Activated naive CD8-positive, alpha-beta T cell treated with anti-CD3 and anti-CD28 coated beads, Interleukin-2, amount 10 ng/mL, durations not matched to agents 7 days and 5 days (primary cell): Measurements from ENCODE around the gene PTK7. TPM values are rescaled to one million over a fixed set of nuclear protein-coding genes. Genes with fewer than 3 reads are reported as not detected.

ENCODE experiments used
- ATAC-seq: fragments of 150-1000 bp; cut with Tn5 transposase; one replicate; pipeline ENCODE4 v1.10.0; 2021; ENCODE audit warnings: low read depth, moderate library complexity
- POLR2A ChIA-PET: fragments of 350-600 bp; sonication (Branson Sonifier 250); formaldehyde crosslinking; loops from one replicate; lab custom pipeline; 2021; ENCODE audit warnings: antibody characterized with exemption; lab: Charles Lee
- DNase-seq: peaks from one replicate; pipeline ENCODE4 v3.0.0; 2021
- H3K27ac Mint-ChIP-seq: one replicate; pipeline ENCODE4 v1.8.0; 2022; ENCODE audit warnings: mild to moderate bottlenecking, mixed read lengths
- H3K27me3 Mint-ChIP-seq: one replicate; pipeline ENCODE4 v1.8.0; 2022; ENCODE audit warnings: mild to moderate bottlenecking, moderate library complexity, mixed read lengths
- H3K36me3 Mint-ChIP-seq: one replicate; pipeline ENCODE4 v1.8.0; 2021; ENCODE audit warnings: mild to moderate bottlenecking, mixed read lengths
- H3K4me1 Mint-ChIP-seq: one replicate; pipeline ENCODE4 v1.8.0; 2021; ENCODE audit warnings: mixed read lengths
- H3K4me3 Mint-ChIP-seq: one replicate; pipeline ENCODE4 v1.8.0; 2022; ENCODE audit warnings: mild to moderate bottlenecking, moderate library complexity, mixed read lengths
- H3K9me3 Mint-ChIP-seq: one replicate; pipeline ENCODE4 v1.8.0; 2021; ENCODE audit warnings: mixed read lengths
- total RNA-seq, 2 experiments: library from RNA; stranded (reverse); gene quantifications; one replicate each; pipeline ENCODE4 v1.2.3, GENCODE V29; 2021

The PTK7 gene
- total RNA-seq, 2 experiments from 2014 or later, result 1.4 to 1.9 TPM

DNA sequence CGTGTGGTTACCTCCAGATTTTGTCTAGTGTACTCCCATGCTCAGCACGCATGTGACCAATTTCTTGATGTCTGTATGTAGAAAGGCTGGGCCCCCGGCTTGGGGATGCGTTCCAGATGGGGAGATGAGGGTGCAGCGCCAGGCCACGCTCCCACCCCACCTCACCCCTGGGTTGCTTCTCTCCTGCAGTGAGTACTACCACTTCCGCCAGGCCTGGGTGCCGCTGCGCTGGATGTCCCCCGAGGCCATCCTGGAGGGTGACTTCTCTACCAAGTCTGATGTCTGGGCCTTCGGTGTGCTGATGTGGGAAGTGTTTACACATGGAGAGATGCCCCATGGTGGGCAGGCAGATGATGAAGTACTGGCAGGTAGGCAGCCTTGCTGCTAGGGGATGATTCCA is 83.5 kb downstream of the PTK7 start:
- no peaks in the 10 kb centered on the region for H3K36me3 Mint-ChIP-seq
- DNase-seq (no peak), ATAC-seq (no peak)
- H3K9me3 Mint-ChIP-seq, result no peaks in the 10 kb centered on the region
- POLR2A ChIA-PET, result no interaction called here
- no peaks in the 10 kb centered on the region for H3K4me1 Mint-ChIP-seq
- peaks cover 3% of the 10 kb centered on the region for H3K27me3 Mint-ChIP-seq
- H3K4me3 Mint-ChIP-seq, result no peak overlapping the region
- no peak overlapping the region for H3K27ac Mint-ChIP-seq

DNA sequence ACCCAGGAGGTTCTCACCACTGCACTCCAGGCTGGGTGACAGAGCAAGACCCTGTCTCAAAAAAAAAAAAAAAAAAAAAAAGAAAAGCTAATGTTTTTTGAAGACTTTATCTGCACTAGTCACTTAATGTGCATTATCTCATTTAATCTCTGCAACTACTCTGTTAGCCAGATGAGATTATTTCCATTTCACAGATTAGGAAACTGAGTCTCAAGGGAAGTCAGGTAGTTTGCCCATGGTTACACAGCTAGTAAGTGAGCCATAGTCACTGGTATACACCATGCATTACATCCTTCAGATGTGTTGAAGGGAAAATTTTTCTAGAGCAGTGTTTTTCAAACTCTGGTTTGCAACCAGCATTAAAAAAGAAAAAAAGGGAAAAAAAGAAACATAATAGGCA is 87.8 kb downstream of the PTK7 start:
- Mint-ChIP-seq H3K9me3 (no peaks in the 10 kb centered on the region), H3K4me1 (no peaks in the 10 kb centered on the region), H3K27me3 (peaks cover 3% of the 10 kb centered on the region), H3K36me3 (no peaks in the 10 kb centered on the region), H3K4me3 (no peak overlapping the region), H3K27ac (no peak overlapping the region)
- POLR2A ChIA-PET, result interaction anchor here (0.7 kb wide), 1 partner anchor 234 kb away, joined by 3 read pairs; no protein-coding TSS in a partner anchor
- ATAC-seq (no peak), DNase-seq (no peak)

DNA sequence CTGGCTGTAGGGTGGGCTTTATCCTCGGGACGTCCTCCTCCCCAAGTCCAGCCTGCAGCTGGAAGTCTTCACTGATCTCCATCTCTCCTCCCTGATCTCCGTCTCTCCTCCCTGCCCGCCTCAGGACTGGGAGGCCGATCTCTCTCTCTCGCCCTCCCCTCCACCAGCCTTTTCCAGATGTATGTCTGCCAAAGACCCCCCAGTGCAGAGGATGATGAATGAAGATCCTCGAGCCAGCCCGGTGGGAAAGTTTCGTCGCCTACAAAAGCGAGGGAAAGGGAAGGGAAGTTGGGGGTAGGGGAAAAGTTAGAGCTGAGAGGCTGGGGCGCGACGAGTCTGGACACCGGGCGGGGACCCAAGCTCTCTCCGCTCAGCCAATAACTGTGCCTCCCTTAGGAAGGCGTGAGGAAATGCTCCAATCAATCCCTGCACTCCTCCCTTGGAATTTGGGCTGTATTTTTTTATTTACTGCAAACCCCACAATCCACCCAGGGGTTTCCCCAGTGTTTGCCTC is 94.4 kb downstream of the PTK7 start:
- peaks cover 5% of the 10 kb centered on the region for H3K27me3 Mint-ChIP-seq
- no peaks in the 10 kb centered on the region for H3K9me3 Mint-ChIP-seq
- H3K27ac Mint-ChIP-seq, result peak overlapping the region; percentile 98
- H3K36me3 Mint-ChIP-seq, result peaks cover 7% of the 10 kb centered on the region
- POLR2A ChIA-PET, result interaction anchor here (0.7 to 4.3 kb wide), 4 partner anchors 12 to 291 kb away, joined by 3 to 22 read pairs (median 4); partner anchors contain the start of genes CUL9, KLC4, MRPL2 and RPL7L1
- no peak for ATAC-seq
- H3K4me3 Mint-ChIP-seq, result peak overlapping the region; percentile 98
- H3K4me1 Mint-ChIP-seq, result peaks cover 31% of the 10 kb centered on the region
- peak; percentile 44 for DNase-seq

DNA sequence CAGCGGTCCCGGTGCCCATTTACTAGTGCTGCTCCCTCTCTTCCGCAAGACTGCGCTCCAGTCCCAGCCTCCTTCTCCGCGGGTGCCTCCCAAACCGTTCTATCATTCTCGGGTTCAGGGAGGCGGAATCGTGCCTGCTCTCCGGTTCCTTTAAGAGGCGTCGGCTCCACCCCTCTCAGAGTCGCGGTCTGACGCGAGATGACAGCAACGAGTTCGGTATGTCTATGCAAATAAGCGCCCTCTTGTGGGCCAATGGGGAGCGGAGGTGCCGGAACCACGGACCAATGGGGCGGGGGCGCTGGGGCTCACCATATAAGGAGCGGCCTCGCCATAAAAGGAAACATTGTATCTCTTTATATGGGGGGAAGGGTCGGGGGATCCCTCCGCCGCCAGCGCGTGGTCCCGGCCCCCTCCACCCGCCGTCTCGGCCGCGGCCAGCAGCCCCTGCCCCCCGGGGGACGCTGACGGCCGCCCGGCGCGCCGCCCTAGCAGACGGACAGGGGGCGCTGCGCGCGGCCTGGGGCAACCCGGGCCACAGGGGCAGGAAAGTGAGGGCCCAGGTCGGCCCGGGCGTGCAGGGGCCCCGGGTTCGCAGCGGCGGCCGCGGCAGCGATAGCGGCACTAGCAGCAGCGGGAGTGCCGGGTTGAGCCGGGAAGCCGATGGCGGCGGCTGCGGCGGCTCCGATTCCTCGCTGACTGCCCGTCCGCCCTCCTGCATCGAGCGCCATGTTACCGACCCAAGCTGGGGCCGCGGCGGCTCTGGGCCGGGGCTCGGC is 95.0 kb downstream of the PTK7 start, which contains the start of gene SRF:
SRF (plus strand) TSS at position 339 of the 776 bp plus-strand sequence; CDS start at position 727, 388 bp downstream.
- DNase-seq (peak; percentile 96), ATAC-seq (peak; percentile 75)
- peak within 1 kb of the TSS; percentile 99 for H3K4me3 Mint-ChIP-seq
- peak within 1 kb of the TSS; percentile 98 for H3K27ac Mint-ChIP-seq
- H3K9me3 Mint-ChIP-seq, result no peaks in the 10 kb centered on the region
- POLR2A ChIA-PET, result interaction anchor here (1.0 to 4.3 kb wide), 7 partner anchors 11 to 336 kb away, joined by 3 to 22 read pairs (median 6); partner anchors contain the start of genes CNPY3, CUL9, KLC4 and MRPL2
- H3K36me3 Mint-ChIP-seq, result peaks cover 9% of the 10 kb centered on the region
- H3K27me3 Mint-ChIP-seq, result peaks cover 5% of the 10 kb centered on the region
- peaks cover 38% of the 10 kb centered on the region for H3K4me1 Mint-ChIP-seq

DNA sequence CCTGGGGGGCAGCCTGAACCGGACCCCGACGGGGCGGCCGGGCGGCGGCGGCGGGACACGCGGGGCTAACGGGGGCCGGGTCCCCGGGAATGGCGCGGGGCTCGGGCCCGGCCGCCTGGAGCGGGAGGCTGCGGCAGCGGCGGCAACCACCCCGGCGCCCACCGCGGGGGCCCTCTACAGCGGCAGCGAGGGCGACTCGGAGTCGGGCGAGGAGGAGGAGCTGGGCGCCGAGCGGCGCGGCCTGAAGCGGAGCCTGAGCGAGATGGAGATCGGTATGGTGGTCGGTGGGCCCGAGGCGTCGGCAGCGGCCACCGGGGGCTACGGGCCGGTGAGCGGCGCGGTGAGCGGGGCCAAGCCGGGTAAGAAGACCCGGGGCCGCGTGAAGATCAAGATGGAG is 95.6 kb downstream of the PTK7 start:
- H3K9me3 Mint-ChIP-seq, result no peaks in the 10 kb centered on the region
- POLR2A ChIA-PET, result interaction anchor here (0.6 to 4.3 kb wide), 8 partner anchors 11 to 354 kb away, joined by 3 to 22 read pairs (median 6); partner anchors contain the start of genes CNPY3, CUL9, PEX6 and RPL7L1
- peaks cover 12% of the 10 kb centered on the region for H3K36me3 Mint-ChIP-seq
- H3K4me3 Mint-ChIP-seq, result peak overlapping the region; percentile 99
- H3K27ac Mint-ChIP-seq, result peak overlapping the region; percentile 92
- ATAC-seq (no peak), DNase-seq (no peak)
- peaks cover 39% of the 10 kb centered on the region for H3K4me1 Mint-ChIP-seq
- peaks cover 5% of the 10 kb centered on the region for H3K27me3 Mint-ChIP-seq

DNA sequence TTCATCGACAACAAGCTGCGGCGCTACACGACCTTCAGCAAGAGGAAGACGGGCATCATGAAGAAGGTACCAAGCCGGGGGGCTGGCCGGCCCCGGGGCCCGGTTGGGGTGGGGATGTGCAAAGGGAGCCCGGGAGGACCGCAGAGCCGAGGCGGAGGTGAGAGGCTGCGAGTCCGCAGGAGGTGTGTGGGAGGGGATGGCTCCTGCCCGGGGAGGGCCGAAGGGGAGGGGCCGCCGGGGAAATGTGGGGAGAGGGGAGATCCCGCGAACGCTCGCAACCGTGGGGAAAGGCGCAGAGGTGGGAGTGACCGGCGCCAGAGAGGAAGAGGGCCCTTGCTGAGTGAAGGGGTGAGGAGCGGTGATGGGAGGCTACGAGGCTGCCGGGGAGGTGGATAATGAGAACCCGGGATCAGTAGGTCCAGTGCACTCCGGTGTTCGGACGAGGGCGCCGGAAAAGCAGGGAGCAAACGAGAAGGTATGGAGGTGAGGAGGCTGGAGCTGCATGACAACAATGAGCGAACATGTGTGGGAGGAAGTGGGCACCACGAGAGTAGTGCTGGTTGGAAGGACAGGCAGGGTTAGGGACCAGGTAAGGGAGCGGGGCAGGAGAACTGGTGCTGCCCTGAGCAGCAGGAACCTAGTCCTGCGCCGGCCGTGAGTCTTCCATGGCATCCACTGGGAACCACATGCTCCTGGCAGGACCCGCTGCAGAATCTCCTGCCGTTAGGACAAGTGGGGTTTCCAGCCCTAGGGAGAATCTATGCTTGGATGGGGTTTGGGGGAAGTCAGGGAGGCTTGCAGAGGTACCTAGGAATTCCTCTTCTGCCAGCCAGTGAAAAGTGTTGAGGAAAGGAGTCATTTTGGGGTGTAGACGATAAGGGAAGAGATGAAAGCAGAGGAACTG is 96.2 kb downstream of the PTK7 start:
- peaks cover 5% of the 10 kb centered on the region for H3K27me3 Mint-ChIP-seq
- H3K27ac Mint-ChIP-seq, result peak overlapping the region; percentile 92
- H3K36me3 Mint-ChIP-seq, result peaks cover 12% of the 10 kb centered on the region
- POLR2A ChIA-PET, result interaction anchor here (0.6 to 4.3 kb wide), 10 partner anchors 10 to 353 kb away, joined by 3 to 22 read pairs (median 4); partner anchors contain the start of genes CNPY3, CUL9, DNPH1 and KLC4
- no peaks in the 10 kb centered on the region for H3K9me3 Mint-ChIP-seq
- DNase-seq (peak; percentile 66), ATAC-seq (no peak)
- peak overlapping the region; percentile 99 for H3K4me3 Mint-ChIP-seq
- peaks cover 39% of the 10 kb centered on the region for H3K4me1 Mint-ChIP-seq

DNA sequence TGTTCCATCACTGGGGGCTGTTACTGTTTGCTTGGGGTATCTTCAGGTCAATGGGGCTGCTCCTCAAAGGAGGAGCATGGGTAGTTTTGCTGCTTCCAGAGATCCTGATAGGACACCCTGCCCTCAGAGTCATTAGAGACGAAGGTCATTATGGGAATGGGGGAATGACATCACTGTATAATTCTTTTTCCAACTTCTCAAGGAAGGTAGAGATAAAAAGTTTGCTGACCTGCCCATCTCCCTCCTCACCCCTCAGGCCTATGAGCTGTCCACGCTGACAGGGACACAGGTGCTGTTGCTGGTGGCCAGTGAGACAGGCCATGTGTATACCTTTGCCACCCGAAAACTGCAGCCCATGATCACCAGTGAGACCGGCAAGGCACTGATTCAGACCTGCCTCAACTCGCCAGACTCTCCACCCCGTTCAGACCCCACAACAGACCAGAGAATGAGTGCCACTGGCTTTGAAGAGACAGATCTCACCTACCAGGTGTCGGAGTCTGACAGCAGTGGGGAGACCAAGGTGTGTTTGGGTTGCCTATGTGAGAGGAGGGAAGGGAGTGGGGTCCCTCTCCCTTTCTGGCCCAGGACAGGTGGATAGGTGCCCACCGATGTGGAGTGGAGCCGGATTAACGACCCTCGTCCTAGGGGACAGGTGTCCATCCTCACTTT is 97.6 kb downstream of the PTK7 start:
- H3K4me1 Mint-ChIP-seq, result peaks cover 39% of the 10 kb centered on the region

DNA sequence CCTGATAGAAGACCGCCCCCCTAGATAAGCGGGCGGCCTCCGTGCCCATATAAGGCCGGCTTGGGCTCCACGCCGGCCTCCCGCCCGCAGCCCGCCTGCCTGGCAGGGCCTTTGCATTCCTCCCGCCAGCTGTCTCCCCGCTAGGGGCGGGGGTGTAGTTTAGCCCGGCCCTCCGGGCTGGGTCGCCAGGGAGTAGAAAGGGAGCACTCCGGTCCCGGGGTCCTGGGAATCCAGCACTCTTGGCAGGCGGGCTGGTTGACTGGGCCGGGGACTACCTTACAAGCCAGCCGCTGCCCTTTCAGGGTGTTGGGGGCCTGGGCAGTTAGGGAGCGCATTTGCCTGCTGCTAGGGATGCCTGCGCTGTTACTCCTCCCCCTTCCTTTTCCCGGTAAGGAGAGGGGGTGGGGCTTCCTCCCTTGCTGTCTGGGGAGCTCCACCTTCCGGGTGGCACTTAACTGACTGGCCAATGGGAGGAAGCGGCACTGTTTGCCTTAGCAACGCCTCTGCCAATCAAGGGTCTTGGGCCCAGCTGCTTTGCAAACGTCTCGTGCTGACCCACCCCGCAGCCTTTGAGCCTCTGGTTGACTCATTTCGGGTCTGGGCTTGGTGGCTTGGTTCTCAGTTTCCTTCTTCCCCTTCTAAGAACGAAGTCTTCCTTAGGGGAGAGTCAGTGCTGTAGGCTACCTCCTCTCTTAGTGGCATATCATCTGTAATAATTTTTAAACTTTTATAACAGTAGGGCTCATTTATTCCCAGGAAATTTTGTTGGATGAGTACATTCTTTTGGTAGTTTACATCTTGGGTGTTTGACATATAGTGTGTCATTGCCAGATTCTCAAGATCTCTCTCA is 98.4 kb downstream of the PTK7 start:
- H3K36me3 Mint-ChIP-seq, result peaks cover 26% of the 10 kb centered on the region
- POLR2A ChIA-PET, result interaction anchor here (0.6 to 4.3 kb wide), 11 partner anchors 8 to 392 kb away, joined by 3 to 22 read pairs (median 3); partner anchors contain the start of genes CUL9, KLC4, MRPL2 and PEX6

More for the DNA sequence above, 97.6 kb downstream of the PTK7 start:
- H3K4me3 Mint-ChIP-seq, result peak overlapping the region; percentile 99
- H3K36me3 Mint-ChIP-seq, result peaks cover 22% of the 10 kb centered on the region
- H3K9me3 Mint-ChIP-seq, result no peaks in the 10 kb centered on the region
- ATAC-seq, result no peak
- POLR2A ChIA-PET, result interaction anchor here (0.6 to 4.3 kb wide), 7 partner anchors 9 to 196 kb away, joined by 3 to 22 read pairs (median 3); partner anchors contain the start of genes CUL9, DNPH1, KLC4 and MRPL2
- peak overlapping the region; percentile 40 for H3K27ac Mint-ChIP-seq
- no peak for DNase-seq
- peaks cover 5% of the 10 kb centered on the region for H3K27me3 Mint-ChIP-seq

DNA sequence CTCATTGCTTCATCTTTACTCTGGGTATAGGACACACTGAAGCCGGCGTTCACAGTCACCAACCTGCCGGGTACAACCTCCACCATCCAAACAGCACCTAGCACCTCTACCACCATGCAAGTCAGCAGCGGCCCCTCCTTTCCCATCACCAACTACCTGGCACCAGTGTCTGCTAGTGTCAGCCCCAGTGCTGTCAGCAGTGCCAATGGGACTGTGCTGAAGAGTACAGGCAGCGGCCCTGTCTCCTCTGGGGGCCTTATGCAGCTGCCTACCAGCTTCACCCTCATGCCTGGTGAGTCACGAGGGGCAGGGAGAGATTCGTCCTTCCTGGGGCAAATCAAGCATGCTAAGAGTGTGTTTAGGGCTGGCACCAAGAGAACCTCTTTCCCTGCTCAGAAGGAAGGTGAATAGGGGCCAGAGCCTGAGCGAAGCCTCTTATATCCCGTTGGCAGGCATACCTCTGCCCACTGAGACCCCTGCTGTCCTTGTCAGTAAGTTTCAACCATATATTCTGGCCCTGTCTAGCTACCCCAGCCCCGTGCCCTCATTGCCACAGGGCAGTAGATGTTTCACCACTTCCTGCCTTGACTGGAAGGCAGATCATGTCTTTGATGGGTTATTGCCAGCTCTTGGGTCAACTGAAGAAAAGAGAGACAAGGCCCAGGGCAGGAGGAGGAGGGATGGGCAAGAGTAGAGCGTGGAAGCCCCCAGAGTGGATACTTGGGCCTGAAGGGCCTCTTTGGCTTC is 99.7 kb downstream of the PTK7 start:
- Mint-ChIP-seq H3K27me3 (peaks cover under 1% of the 10 kb centered on the region), H3K4me3 (no peak overlapping the region), H3K27ac (peak overlapping the region; percentile 72), H3K9me3 (no peaks in the 10 kb centered on the region), H3K36me3 (peaks cover 25% of the 10 kb centered on the region), H3K4me1 (peaks cover 36% of the 10 kb centered on the region)
- ATAC-seq (no peak), DNase-seq (no peak)
- POLR2A ChIA-PET, result interaction anchor here (0.7 to 2.8 kb wide), 3 partner anchors 9 to 76 kb away, joined by 4 to 10 read pairs (median 5); no protein-coding TSS in a partner anchor

More for the DNA sequence above, 98.4 kb downstream of the PTK7 start:
- Mint-ChIP-seq H3K9me3 (no peaks in the 10 kb centered on the region), H3K27me3 (peaks cover 5% of the 10 kb centered on the region), H3K4me3 (peak overlapping the region; percentile 99), H3K4me1 (peaks cover 39% of the 10 kb centered on the region), H3K27ac (peak overlapping the region; percentile 79)
- ATAC-seq, result peak; percentile 69
- DNase-seq, result peak; percentile 86

DNA sequence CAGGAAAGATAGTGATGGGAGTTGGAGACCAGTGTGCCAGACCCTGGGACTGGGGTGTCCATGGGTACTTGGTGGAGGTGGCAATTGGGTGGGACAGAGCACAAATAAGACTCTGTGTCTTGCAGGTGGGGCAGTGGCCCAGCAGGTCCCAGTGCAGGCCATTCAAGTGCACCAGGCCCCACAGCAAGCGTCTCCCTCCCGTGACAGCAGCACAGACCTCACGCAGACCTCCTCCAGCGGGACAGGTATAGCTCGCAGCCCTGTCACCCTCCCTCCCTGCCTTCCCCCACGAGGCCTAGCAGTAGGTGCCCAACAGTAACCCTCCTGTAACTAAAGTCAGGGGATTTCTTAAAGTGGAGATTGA is 100.3 kb downstream of the PTK7 start:
- POLR2A ChIA-PET, result interaction anchor here (0.7 kb wide), 1 partner anchor 76 kb away, joined by 4 read pairs; no protein-coding TSS in a partner anchor
- DNase-seq (no peak), ATAC-seq (no peak)
- Mint-ChIP-seq H3K36me3 (peaks cover 25% of the 10 kb centered on the region), H3K9me3 (no peaks in the 10 kb centered on the region), H3K27ac (peak overlapping the region; percentile 72), H3K27me3 (no peaks in the 10 kb centered on the region), H3K4me1 (peaks cover 38% of the 10 kb centered on the region), H3K4me3 (no peak overlapping the region)

DNA sequence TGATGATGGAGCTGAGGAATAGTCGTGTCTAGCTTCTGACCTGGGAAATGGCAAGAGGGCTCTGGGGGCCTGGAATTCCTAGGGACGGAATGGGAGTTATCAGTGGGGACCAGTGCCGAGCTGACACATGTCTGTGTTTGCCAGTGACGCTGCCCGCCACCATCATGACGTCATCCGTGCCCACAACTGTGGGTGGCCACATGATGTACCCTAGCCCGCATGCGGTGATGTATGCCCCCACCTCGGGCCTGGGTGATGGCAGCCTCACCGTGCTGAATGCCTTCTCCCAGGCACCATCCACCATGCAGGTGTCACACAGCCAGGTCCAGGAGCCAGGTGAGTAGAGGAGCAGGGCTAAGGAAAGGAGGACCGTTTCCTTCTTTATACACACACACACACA is 102.0 kb downstream of the PTK7 start:
- H3K27ac Mint-ChIP-seq, result no peak overlapping the region
- peaks cover 22% of the 10 kb centered on the region for H3K36me3 Mint-ChIP-seq
- peaks cover 42% of the 10 kb centered on the region for H3K4me1 Mint-ChIP-seq
- no peaks in the 10 kb centered on the region for H3K27me3 Mint-ChIP-seq
- no peak overlapping the region for H3K4me3 Mint-ChIP-seq
- no peak for ATAC-seq
- H3K9me3 Mint-ChIP-seq, result no peaks in the 10 kb centered on the region
- POLR2A ChIA-PET, result interaction anchor here (0.7 kb wide), 1 partner anchor 51 kb away, joined by 3 read pairs; no protein-coding TSS in a partner anchor
- DNase-seq, result no peak
